Stimulated activated CD4-positive, alpha-beta T cell treated with anti-CD3 and anti-CD28 coated beads, Interleukin-1b, Interleukin-23, amount 100 ng/mL, for 24 hours (primary cell): ENCODE measurements around the gene ITPRIPL1.

Experiments used
- DNase-seq, 4 experiments: peaks; one replicate each; pipeline ENCODE4 v3.0.0-alpha.2; 2020; ENCODE audit warnings: low read depth in 4 of 4, low spot score in 1 of 4

The ITPRIPL1 gene

DNA sequence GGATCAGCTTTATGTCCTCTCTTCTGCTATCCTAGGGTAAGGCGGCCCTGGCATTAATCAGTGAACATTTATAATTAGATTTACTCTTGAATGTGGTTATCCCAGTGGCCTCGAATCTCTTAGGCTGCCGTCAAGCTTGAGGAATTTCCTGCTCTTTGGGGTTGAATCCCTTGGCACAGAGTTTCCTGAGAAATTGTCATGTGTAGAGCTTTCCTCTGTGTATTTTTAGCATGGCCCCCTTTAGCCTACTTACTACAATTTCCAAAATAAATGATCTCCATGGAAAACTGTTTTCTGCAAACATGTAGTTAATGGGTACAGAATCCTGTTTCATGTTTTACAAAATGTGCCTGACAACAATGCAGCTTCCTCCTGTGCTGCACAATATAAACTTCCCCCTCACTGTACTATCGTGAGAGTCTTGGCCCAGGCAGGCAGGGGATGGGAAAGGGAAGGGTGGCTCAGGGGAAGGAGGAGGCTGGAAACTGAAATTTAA is 28.5 kb downstream of the ITPRIPL1 start:
- DNase-seq, result no peak

DNA sequence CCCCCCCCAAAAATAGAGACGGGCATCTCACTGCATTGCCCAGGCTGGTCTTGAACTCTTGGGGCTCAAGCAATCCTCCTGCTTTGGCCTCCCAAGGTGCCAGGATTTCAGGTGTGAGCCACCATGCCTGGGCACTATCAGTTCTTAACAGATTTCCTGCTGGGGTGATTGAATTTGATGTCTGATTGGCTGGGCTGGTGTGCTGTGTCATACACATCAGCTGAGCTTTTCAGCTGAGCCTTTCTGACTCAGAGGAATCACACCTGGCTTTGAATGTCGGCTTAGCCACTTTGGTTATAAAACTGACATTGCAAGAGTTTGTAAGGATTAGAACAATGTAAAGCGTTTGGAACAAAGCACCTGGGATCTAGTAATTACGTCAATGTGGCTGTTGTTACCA is 29.4 kb downstream of the ITPRIPL1 start:
- no peak for DNase-seq

DNA sequence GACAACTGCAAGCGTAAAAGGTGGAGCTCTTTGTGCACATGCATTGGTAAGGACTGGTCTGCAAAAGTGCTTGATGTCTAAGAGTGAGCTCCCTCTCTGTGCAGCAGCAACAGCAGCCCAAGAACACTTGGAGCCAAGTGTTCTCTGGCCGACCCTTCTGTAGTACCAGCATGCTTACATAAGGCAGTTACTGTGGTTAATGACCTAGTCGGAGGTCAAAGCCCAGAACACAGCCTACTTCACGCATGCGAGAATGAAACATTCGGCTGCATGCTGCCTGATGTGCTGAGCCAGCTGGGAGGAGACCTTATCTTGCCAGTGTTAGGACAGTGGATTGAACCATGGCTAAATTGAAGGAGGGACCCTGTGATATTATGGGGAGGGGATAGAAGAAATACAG is 31.8 kb downstream of the ITPRIPL1 start:
- no peak for DNase-seq

DNA sequence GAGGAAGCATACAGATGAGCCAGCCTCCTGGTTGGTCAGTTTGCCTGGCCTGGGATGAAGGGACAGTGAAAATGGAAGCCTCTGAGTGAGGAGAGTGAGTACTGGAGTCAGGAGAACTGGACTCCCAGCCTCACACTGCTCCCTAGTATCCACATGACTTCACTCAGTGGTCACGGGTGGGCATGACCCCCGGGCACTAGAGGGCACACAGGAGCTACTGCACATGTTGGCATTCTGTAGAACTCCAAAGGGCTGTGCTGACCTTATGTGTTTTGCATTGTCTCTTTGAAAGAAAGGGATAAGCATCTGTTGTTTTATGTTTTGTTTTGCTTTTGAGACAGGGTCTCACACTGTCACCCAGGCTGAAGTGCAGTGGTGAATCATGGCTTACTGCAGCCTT is 34.2 kb downstream of the ITPRIPL1 start:
- DNase-seq, result no peak

DNA sequence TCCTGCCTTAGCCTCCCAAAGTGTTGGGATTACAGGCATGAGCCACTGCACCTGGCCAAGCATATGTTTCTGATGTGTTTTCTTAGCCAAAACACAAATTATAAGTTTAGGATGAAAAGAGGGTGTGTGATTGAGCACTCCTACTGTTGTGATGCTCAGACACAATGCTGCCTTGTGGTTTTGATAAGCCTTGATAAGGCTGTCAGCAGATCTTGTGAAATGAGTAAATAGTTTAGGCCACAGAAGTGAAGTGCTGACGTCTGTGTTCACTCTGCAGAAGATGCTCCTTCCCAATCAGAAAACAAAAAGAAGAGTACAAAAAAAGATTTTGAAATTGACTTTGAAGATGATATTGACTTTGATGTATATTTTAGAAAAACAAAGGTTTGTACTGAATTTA is 34.7 kb downstream of the ITPRIPL1 start:
- no peak for DNase-seq

DNA sequence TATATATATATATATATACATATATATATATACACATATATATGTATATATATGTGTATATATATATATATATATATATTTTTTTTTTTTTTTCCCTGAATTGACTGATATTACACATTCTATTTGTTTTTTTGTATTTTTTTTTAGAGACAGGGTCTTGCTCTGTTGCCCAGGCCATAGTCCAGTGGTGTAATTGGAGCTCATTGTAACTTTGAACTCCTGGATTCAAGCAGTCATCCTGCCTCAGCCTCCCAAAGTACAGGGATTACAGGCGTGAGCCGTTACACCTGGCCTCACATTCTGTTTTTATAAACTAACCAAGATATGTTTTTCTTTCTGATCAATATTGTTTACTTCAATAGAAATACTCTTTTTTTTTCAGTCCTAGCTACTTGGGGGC is 36.6 kb downstream of the ITPRIPL1 start:
- no peak for DNase-seq

DNA sequence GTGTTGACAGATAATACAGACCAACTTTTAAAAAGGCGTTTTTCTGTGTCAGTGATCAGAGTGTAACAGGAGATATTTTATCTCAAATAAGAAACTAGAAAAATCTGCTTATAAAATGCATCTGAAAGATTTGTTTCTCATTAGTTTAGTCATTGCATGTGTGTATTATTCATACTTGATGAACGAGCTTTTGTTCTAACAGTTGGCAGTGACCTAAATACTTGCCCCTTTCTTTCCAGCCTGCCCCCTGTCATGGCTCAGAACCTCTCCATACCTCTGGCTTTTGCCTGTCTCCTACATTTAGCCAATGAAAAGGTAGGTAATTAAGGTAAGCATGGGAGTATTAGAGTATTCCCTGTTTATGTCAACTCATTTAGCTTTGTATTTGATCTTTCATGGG is 44.1 kb downstream of the ITPRIPL1 start:
- no peak for DNase-seq

DNA sequence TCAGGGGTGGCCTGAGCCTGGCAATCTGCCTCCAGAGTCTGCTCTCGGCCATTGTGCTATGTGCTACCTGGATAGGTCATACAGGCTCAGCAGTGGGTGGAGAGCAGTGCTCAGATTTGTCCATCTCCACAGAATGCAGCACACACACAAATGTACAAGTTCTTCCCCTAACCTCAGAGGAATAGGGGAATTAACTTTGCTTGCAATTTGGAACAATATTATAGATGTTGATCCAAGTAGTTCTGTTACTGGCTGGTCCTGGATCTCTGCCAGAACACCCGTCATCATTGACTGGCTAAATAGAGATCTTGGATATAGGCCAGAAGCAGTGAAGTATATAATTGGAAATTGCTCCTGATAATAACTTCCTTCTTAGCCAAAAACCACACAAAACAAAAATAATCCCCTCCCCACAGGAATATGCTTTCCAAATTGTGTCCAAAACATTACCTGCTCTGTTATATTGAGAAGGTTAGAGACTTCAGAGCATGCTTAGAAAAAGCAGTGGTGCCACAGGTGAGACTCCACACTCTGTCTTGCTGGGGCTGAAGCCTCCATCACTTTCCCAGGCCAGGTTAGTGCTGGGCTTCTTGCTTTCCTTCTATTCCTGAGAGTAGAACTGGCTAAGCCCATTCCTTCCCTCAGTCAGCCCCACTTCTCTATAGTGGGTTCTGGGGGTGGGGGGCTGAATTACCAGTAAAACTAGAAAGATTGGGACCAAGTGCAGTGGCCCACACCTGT is 49.3 kb downstream of the ITPRIPL1 start:
- no peak for DNase-seq
